Peyer's patch (tissue), 4 donors: ENCODE data around the gene LYPD4.

Experiments used
- POLR2A ChIP-seq, 2 donors: fragments of 450-650 bp; IDR thresholded peaks; one replicate each; pipeline ENCODE4 v1.5.1; 2017; ENCODE audit warnings: antibody characterized with exemption in 2 of 2, mild to moderate bottlenecking in 2 of 2, moderate library complexity in 2 of 2
- TF ChIP-seq, protein P1 (sequence below), 6 experiments: fragments of 450-650 bp in 4 of 6; fragments of 200-600 bp in 2 of 6; sonication (generic) in 1 of 6; IDR thresholded peaks; one replicate each; pipeline ENCODE4 v1.5.1; 2017 to 2019; ENCODE audit warnings: antibody characterized with exemption in 6 of 6, mild to moderate bottlenecking in 3 of 6, moderate library complexity in 1 of 6

DNA sequence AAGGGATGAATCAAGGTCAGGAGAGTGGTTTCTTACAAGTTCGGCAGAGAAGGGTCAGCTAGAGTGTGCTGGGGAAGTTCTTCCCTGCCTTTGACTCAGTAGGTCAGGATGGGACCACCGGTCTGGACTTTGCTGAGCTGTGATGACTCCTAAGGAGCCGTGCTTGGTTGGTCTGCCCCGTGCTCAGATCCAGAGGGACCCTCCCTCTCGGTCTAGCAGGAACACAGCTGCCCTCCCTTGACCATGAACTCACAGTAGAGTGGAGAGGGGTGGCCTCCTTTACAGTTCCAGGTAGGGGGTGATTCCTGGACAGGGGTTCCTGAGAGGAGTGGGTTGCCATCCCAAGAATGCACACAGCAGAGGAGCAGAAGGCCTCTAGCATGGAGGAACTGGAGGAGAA lies 19.9 kb upstream of the LYPD4 start:
- no peak for TF ChIP-seq POLR2A (IDR thresholded peaks at IDR 0.05)
- TF ChIP-seq, protein P1, sequence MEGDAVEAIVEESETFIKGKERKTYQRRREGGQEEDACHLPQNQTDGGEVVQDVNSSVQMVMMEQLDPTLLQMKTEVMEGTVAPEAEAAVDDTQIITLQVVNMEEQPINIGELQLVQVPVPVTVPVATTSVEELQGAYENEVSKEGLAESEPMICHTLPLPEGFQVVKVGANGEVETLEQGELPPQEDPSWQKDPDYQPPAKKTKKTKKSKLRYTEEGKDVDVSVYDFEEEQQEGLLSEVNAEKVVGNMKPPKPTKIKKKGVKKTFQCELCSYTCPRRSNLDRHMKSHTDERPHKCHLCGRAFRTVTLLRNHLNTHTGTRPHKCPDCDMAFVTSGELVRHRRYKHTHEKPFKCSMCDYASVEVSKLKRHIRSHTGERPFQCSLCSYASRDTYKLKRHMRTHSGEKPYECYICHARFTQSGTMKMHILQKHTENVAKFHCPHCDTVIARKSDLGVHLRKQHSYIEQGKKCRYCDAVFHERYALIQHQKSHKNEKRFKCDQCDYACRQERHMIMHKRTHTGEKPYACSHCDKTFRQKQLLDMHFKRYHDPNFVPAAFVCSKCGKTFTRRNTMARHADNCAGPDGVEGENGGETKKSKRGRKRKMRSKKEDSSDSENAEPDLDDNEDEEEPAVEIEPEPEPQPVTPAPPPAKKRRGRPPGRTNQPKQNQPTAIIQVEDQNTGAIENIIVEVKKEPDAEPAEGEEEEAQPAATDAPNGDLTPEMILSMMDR (IDR thresholded peaks at IDR 0.05), result no peak
